Adrenal gland (tissue), 12 donors: ENCODE data around the gene NFYC. TPM values are rescaled to one million over a fixed set of nuclear protein-coding genes. Genes with fewer than 3 reads are reported as not detected.
A peak's percentile ranks its signal among the peaks of the same experiment; 100 is the strongest.

Source experiments
- DNase-seq, 7 donors: peaks; one replicate each; pipeline ENCODE4 v3.0.0-alpha.2; 2019 to 2020
- H3K27ac ChIP-seq, 5 donors: fragments of 200-600 bp; sonication (generic) in 4 of 5; 1 replicate in 3 of 5; 2 replicates in 2 of 5; pipeline versions ENCODE4 v1.5.1 to v1.8.0; 2016 to 2020; ENCODE audit warnings: mild to moderate bottlenecking in 1 of 5
- H3K27me3 ChIP-seq: fragments of 200-600 bp; 2 replicates; pipeline ENCODE4 v1.8.0; 2021
- H3K36me3 ChIP-seq, 2 donors: fragments of 200-600 bp; replicated peaks in 1 of 2; 1 replicate in 1 of 2; 2 replicates in 1 of 2; pipeline versions ENCODE4 v1.5.1 to v1.8.0; 2018 to 2022
- H3K4me1 ChIP-seq, 2 donors: fragments of 200-600 bp; replicated peaks in 1 of 2; 1 replicate in 1 of 2; 2 replicates in 1 of 2; pipeline versions ENCODE4 v1.5.1 to v1.8.0; 2018 to 2021
- H3K4me3 ChIP-seq, 4 donors: fragments of 200-600 bp; sonication (generic) in 3 of 4; one replicate each; pipeline ENCODE4 v1.5.1; 2016 to 2018
- H3K9me3 ChIP-seq, 3 donors: fragments of 200-600 bp; sonication (generic) in 1 of 3; replicated peaks in 1 of 3; 1 replicate in 2 of 3; 2 replicates in 1 of 3; pipeline versions ENCODE4 v1.5.1 to v1.8.0; 2016 to 2021
- CTCF ChIP-seq, 6 experiments: fragments of 450-650 bp in 4 of 6; fragments of 200-600 bp in 2 of 6; sonication (generic) in 1 of 6; IDR thresholded peaks; 1 replicate in 5 of 6; 2 replicates in 1 of 6; pipeline versions ENCODE4 v1.5.1 to v1.8.0; 2016 to 2021; ENCODE audit warnings: antibody characterized with exemption in 6 of 6, mild to moderate bottlenecking in 2 of 6, moderate library complexity in 1 of 6
- POLR2A ChIP-seq, 2 donors: fragments of 450-650 bp; IDR thresholded peaks; one replicate each; pipeline ENCODE4 v1.6.1; 2017; ENCODE audit warnings: antibody characterized with exemption in 2 of 2, mild to moderate bottlenecking in 2 of 2, moderate library complexity in 1 of 2
- WGBS, 4 donors: extraction: QIAGEN DNeasy Blood & Tissue Kit in 2 of 4; methylation state at CpG; one replicate each; pipeline versions ENCODE4 v1.1.5 to v1.1.7; 2013 to 2017; 5-methylcytosine and 5-hydroxymethylcytosine counted together
- intact Hi-C, 2 donors: fragments of 100-400 bp; cut with DNase I; formaldehyde crosslinking; loops; one replicate each; pipeline versions ENCODE4 v1.14.1 to v1.15.0; 2022 to 2023
- polyA plus RNA-seq, 3 donors: library from polyadenylated mRNA; stranded (reverse); fragments of 200-250 nt in 2 of 3; fragments of 350-450 nt in 1 of 3; fragmentation: Illumina TruSeq in 1 of 3; extraction: RNeasy Lipid Tissue Mini Kit (QIAGEN cat#74804) in 1 of 3; gene quantifications; one replicate each; pipeline ENCODE4 v1.2.3, GENCODE V29; 2013 to 2014
- total RNA-seq, 9 donors: library from RNA; depleted of rRNA in 4 of 9; stranded (reverse); fragments of >200 nt in 4 of 9; fragments of 120-200 nt in 1 of 9; fragmentation: NEBNext Ultra II Directional in 1 of 9; extraction: Animal tissue kit (Norgen Biotek cat#: 25700) in 1 of 9; gene quantifications; one replicate each; pipeline versions ENCODE4 v1.1.0 to v1.2.4, GENCODE V29; 2013 to 2023
- donor health status: healthy with polysubstance abuse.
- donor health status: Bipolar disorder and iron deficiency.
- donor health status: DM: yes; HTN: yes; CAD: no.
- donor health status: DM: no; HTN: no; CAD: no.
- donor health status: DM: no; HTN: no; CAD: no.
- donor health status: DM: yes; HTN: yes; CAD: no.

Gene NFYC
- total and polyA plus RNA-seq, 12 donors = 35.9 to 73.8 (median 51.2) TPM

- intact Hi-C loops = no loop called here
- TF ChIP-seq POLR2A (IDR thresholded peaks at IDR 0.05) = no peak
- no peak for TF ChIP-seq CTCF (IDR thresholded peaks at IDR 0.05)
- H3K4me1 ChIP-seq = no peaks in the 10 kb centered on the region
Observed at GRCh38 chr1:40808909-40809308, 117.4 kb downstream of the NFYC start.

GRCh38 chr1:40810927-40811326 lies 119.4 kb downstream of the NFYC start:
- H3K9me3 ChIP-seq = no peaks in the 10 kb centered on the region
- H3K27ac ChIP-seq = no peak overlapping the region
- H3K36me3 ChIP-seq = no peaks in the 10 kb centered on the region
- TF ChIP-seq CTCF (IDR thresholded peaks at IDR 0.05) (no peak), POLR2A (IDR thresholded peaks at IDR 0.05) (no peak)
- intact Hi-C loops = no loop called here
- DNase-seq = no peak
- H3K4me1 ChIP-seq = no peaks in the 10 kb centered on the region
- 82 to 96% (median 89%) methylated on average over 5 of the region's 5 CpGs for WGBS, 4 donors
- H3K4me3 ChIP-seq = no peak overlapping the region
- H3K27me3 ChIP-seq = no peaks in the 10 kb centered on the region

More at GRCh38 chr1:40808909-40809308, 117.4 kb downstream of the NFYC start:
- Histone ChIP-seq H3K27ac (no peak overlapping the region), H3K9me3 (no peaks in the 10 kb centered on the region), H3K36me3 (no peaks in the 10 kb centered on the region), H3K27me3 (no peaks in the 10 kb centered on the region), H3K4me3 (no peak overlapping the region)
- DNase-seq = no peak
- 66 to 76% (median 68%) methylated on average over 6 of the region's 6 CpGs for WGBS, 4 donors

GRCh38 chr1:40815420-40815819 lies 123.9 kb downstream of the NFYC start:
- H3K4me1 ChIP-seq = no peaks in the 10 kb centered on the region
- no peaks in the 10 kb centered on the region for H3K9me3 ChIP-seq
- TF ChIP-seq CTCF (IDR thresholded peaks at IDR 0.05) (no peak), POLR2A (IDR thresholded peaks at IDR 0.05) (no peak)
- H3K36me3 ChIP-seq = no peaks in the 10 kb centered on the region
- no peak overlapping the region for H3K27ac ChIP-seq
- no peaks in the 10 kb centered on the region for H3K27me3 ChIP-seq
- DNase-seq = no peak
- intact Hi-C loops = no loop called here
- 72 to 83% (median 80%) methylated on average over 9 of the region's 9 CpGs for WGBS, 4 donors
- H3K4me3 ChIP-seq = no peak overlapping the region

- Histone ChIP-seq H3K4me3 (peak overlapping the region in 1 of 4 donors; percentile 41), H3K36me3 (no peaks in the 10 kb centered on the region), H3K27ac (no peak overlapping the region), H3K9me3 (no peaks in the 10 kb centered on the region), H3K4me1 (no peaks in the 10 kb centered on the region), H3K27me3 (no peaks in the 10 kb centered on the region)
- DNase-seq = no peak
- intact Hi-C loops = no loop called here
- TF ChIP-seq POLR2A (IDR thresholded peaks at IDR 0.05) (no peak), CTCF (IDR thresholded peaks at IDR 0.05) (no peak)
- WGBS, 4 donors = 71 to 100% (median 74%) methylated on average over 2 to 19 of the region's 19 CpGs
Observed at GRCh38 chr1:40817791-40818263, 126.3 kb downstream of the NFYC start.
